ENCODE measurements around the gene MCF2L.

DNA sequence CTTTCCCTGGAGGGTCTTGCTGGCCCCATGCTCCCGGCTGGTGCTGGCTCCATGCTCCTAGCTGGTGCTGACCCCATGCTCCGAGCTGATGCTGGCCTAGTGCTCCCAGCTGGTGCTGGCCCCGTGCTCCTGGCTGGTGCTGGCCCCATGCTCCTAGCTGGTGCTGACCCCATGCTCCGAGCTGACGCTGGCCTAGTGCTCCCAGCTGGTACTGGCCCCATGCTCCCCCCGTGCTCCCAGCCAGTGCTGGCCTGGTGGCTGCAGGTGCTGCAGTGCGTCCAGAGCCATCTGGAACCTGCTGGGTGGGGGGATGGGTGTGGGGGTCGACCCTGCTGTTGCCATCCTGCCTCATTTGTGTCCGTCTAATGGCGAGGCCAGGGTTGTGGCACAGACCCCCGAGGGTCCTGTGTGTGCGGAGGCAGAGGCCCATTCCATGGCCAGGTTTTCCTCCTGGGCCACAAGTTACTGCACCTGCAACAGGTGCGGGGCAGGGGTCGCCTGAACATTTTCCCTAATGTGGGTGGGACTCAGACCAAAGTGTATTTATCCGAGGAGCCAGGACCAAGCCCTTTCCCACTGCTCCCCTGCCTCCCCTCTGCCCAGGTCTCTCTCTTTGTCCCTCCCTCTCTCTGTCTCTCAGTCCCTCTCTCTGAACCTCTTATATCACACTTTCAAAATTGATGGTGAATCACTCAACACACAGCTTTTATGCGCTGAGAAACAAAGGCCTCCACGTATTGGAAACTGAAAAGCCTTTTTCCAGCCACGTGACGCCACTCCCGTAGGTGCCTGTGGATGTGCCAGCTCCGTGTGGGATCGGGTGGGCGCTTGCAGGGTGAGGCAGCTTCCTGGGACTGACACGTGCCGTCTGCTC, 45.1 kb downstream of the MCF2L start:
- TF ChIP-seq, protein P1, sequence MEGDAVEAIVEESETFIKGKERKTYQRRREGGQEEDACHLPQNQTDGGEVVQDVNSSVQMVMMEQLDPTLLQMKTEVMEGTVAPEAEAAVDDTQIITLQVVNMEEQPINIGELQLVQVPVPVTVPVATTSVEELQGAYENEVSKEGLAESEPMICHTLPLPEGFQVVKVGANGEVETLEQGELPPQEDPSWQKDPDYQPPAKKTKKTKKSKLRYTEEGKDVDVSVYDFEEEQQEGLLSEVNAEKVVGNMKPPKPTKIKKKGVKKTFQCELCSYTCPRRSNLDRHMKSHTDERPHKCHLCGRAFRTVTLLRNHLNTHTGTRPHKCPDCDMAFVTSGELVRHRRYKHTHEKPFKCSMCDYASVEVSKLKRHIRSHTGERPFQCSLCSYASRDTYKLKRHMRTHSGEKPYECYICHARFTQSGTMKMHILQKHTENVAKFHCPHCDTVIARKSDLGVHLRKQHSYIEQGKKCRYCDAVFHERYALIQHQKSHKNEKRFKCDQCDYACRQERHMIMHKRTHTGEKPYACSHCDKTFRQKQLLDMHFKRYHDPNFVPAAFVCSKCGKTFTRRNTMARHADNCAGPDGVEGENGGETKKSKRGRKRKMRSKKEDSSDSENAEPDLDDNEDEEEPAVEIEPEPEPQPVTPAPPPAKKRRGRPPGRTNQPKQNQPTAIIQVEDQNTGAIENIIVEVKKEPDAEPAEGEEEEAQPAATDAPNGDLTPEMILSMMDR (IDR thresholded peaks at IDR 0.05; ENCODE audit: insufficient read depth, low read length, poor library complexity, severe bottlenecking): no peak
- no peak for TF ChIP-seq EZH2phosphoT487 (conservative IDR thresholded peaks at IDR 0.05; ENCODE audit: low read length)
